ENCODE results near the gene EBF4.

GRCh38 chr20:2708665-2709064 is 16.1 kb downstream of the EBF4 start:
- no peak for TF ChIP-seq POLR2A (IDR thresholded peaks at IDR 0.05; ENCODE audit: borderline replicate concordance, extremely low read depth, insufficient read depth, insufficient read length)
- TF ChIP-seq CTCF (IDR thresholded peaks at IDR 0.05 in 2 of 3, conservative IDR thresholded peaks at IDR 0.05 in 1 of 3; ENCODE audit: borderline replicate concordance in 1 of 3, insufficient read depth in 1 of 3, low read depth in 2 of 3, low read length in 2 of 3): no peak
